Choroid plexus epithelial cell (primary cell): ENCODE measurements around the gene BMP7.

Source experiments
- DNase-seq: peaks from one replicate; pipeline ENCODE4 v3.0.0-alpha.2; 2010; ENCODE audit warnings: low read depth
- H3K4me3 ChIP-seq: 2 replicates; pipeline ENCODE4 v1.5.1; 2011; ENCODE audit warnings: low read depth, mild to moderate bottlenecking, control low read depth, low read length, moderate library complexity
- TF ChIP-seq, protein P1 (sequence below): conservative IDR thresholded peaks from 2 replicates; pipeline ENCODE4 v1.5.1; 2011; ENCODE audit warnings: low read depth, mild to moderate bottlenecking, control low read depth, inconsistent platforms, low read length, moderate library complexity

The BMP7 gene

DNA sequence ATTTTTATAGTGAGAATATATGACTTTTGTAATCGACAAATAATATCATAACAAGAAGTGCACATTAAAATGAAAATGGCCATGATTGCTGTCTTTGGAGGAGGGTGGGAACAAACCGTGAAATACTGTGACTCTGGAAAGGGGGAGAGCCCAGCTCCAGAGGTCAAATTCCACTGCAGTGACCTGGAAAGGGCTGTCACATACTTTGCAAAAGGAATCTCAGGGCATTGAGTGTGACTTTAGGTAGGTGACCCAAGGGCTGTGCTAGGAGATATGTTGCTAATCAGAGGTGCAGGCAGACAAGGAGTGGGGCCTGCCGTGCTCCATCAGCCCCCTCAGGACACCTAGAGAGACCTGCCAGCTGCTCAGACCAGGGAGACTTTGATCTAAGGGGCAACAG lies 28.1 kb upstream of the BMP7 start:
- no peak for DNase-seq
- TF ChIP-seq, protein P1, sequence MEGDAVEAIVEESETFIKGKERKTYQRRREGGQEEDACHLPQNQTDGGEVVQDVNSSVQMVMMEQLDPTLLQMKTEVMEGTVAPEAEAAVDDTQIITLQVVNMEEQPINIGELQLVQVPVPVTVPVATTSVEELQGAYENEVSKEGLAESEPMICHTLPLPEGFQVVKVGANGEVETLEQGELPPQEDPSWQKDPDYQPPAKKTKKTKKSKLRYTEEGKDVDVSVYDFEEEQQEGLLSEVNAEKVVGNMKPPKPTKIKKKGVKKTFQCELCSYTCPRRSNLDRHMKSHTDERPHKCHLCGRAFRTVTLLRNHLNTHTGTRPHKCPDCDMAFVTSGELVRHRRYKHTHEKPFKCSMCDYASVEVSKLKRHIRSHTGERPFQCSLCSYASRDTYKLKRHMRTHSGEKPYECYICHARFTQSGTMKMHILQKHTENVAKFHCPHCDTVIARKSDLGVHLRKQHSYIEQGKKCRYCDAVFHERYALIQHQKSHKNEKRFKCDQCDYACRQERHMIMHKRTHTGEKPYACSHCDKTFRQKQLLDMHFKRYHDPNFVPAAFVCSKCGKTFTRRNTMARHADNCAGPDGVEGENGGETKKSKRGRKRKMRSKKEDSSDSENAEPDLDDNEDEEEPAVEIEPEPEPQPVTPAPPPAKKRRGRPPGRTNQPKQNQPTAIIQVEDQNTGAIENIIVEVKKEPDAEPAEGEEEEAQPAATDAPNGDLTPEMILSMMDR, result no peak
- H3K4me3 ChIP-seq, result no peak overlapping the region

GRCh38 chr20:57293995-57294394 lies 27.6 kb upstream of the BMP7 start:
- no peak overlapping the region for H3K4me3 ChIP-seq
- TF ChIP-seq, protein P1, result no peak
- no peak for DNase-seq

GRCh38 chr20:57292611-57293010 lies 26.2 kb upstream of the BMP7 start:
- TF ChIP-seq, protein P1, result no peak
- no peak overlapping the region for H3K4me3 ChIP-seq
- DNase-seq, result no peak

DNA sequence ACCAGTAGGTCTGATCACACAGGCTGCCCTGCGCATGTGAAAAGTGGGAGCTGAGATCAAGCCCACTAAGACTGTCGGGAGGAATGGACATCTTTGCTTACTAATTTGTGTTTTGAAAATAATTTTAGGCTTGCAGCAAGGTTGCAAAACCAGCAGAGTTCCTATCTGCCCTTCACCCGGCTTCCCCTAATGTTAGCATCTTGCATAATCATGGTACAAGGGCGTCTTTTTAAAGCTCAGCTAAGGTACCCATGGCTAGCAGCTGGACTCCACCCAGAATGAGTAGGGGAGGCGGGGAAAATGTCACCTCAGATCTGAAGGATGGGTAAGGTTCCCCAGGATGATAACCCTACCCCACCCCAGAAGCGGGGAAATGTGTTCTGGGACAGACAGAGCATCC lies 25.3 kb upstream of the BMP7 start:
- DNase-seq, result no peak
- TF ChIP-seq, protein P1, result no peak
- H3K4me3 ChIP-seq, result no peak overlapping the region

- DNase-seq, result no peak
- TF ChIP-seq, protein P1, result no peak
- no peak overlapping the region for H3K4me3 ChIP-seq
Observed at GRCh38 chr20:57291003-57291402, 24.6 kb upstream of the BMP7 start.

DNA sequence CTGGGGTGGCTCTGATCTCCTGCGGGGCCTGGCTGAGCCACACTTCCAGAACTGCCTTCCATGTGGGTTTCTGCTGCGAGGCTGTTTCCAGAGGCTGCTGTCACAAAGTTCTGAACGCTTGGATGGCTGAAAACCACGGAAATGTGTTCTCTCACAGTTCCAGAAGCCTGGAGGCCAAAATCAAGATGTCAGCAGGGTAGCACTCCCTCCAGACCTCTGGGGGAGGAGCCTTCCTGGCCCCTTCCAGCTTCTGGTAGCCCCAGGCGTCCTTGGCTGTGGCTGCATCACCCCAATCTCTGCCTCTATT lies 23.7 kb upstream of the BMP7 start:
- TF ChIP-seq, protein P1, result no peak
- H3K4me3 ChIP-seq, result no peak overlapping the region
- no peak for DNase-seq

- TF ChIP-seq, protein P1, result no peak
- no peak for DNase-seq
- H3K4me3 ChIP-seq, result no peak overlapping the region
Observed at GRCh38 chr20:57289391-57290177, 23.1 kb upstream of the BMP7 start.
